Measurements from ENCODE around the gene NLRP14.

Gene NLRP14

GRCh38 chr11:7020183-7020917, at the start of gene NLRP14, which contains the start of gene ZNF214:
TSS of gene NLRP14 (plus strand) at chr11:7020479. CDS start at chr11:7038587, 18,108 bp downstream.
TSS of gene ZNF214 (minus strand) at chr11:7020346. CDS start at chr11:7002835, 17,511 bp downstream.
- DNase-seq (ENCODE audit: low spot score), result peak; percentile 63
- TF ChIP-seq CTCF (IDR thresholded peaks at IDR 0.05; ENCODE audit: extremely low read depth, insufficient read depth, missing control alignments), result no peak
- in situ Hi-C loops (cut with MboI; ENCODE audit: low pct_unique_long_range_greater_than_20kb, low sequenced_read_pairs, unreplicated experiment), result no loop called here

GRCh38 chr11:6979365-6979764, 40.9 kb upstream of the NLRP14 start:
- no peak for TF ChIP-seq CTCF (IDR thresholded peaks at IDR 0.05; ENCODE audit: extremely low read depth, insufficient read depth, missing control alignments)
- no peak for DNase-seq (ENCODE audit: low spot score)
- in situ Hi-C loops (cut with MboI; ENCODE audit: low pct_unique_long_range_greater_than_20kb, low sequenced_read_pairs, unreplicated experiment), result no loop called here

- no peak for DNase-seq (ENCODE audit: low spot score)
- in situ Hi-C loops (cut with MboI; ENCODE audit: low pct_unique_long_range_greater_than_20kb, low sequenced_read_pairs, unreplicated experiment), result no loop called here
- TF ChIP-seq CTCF (IDR thresholded peaks at IDR 0.05; ENCODE audit: extremely low read depth, insufficient read depth, missing control alignments), result no peak
Observed at GRCh38 chr11:6986487-6986886, 33.8 kb upstream of the NLRP14 start.

GRCh38 chr11:6988506-6988905, 31.8 kb upstream of the NLRP14 start:
- TF ChIP-seq CTCF (IDR thresholded peaks at IDR 0.05; ENCODE audit: extremely low read depth, insufficient read depth, missing control alignments), result no peak
- in situ Hi-C loops (cut with MboI; ENCODE audit: low pct_unique_long_range_greater_than_20kb, low sequenced_read_pairs, unreplicated experiment), result no loop called here
- no peak for DNase-seq (ENCODE audit: low spot score)

GRCh38 chr11:6991227-6991626, 29.1 kb upstream of the NLRP14 start:
- DNase-seq (ENCODE audit: low spot score), result no peak
- in situ Hi-C loops (cut with MboI; ENCODE audit: low pct_unique_long_range_greater_than_20kb, low sequenced_read_pairs, unreplicated experiment), result no loop called here
- TF ChIP-seq CTCF (IDR thresholded peaks at IDR 0.05; ENCODE audit: extremely low read depth, insufficient read depth, missing control alignments), result no peak

- DNase-seq (ENCODE audit: low spot score), result no peak
- no peak for TF ChIP-seq CTCF (IDR thresholded peaks at IDR 0.05; ENCODE audit: extremely low read depth, insufficient read depth, missing control alignments)
- in situ Hi-C loops (cut with MboI; ENCODE audit: low pct_unique_long_range_greater_than_20kb, low sequenced_read_pairs, unreplicated experiment), result no loop called here
Observed at GRCh38 chr11:6992026-6992425, 28.3 kb upstream of the NLRP14 start.
